Measurements from ENCODE around the gene OR51F2. TPM values are rescaled to one million over a fixed set of nuclear protein-coding genes. Genes with fewer than 3 reads are reported as not detected.
A peak's percentile ranks its signal among the peaks of the same experiment; 100 is the strongest.

OR51F2 gene
- total and polyA plus RNA-seq, 4 donors, result not detected

DNA sequence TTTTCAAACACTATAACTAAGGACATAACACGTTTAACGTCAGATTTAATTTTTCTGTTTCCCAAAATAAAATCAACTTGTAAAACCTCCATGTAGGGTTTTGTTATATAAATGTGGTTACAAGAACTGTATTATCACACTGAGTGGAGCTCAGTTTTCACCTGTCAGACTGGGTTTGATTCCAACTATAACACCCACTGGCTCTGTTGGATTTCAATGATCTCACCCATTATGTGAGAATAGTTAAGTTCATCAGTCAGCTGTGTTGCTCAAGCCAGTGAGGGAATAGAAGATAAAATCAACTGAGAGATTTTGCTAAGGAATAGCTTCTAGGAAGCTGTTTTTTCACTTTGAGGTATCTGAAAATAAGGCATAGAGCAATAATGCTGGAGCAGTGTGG, 11.9 kb upstream of the OR51F2 start:
- H3K4me1 ChIP-seq (ENCODE audit: control insufficient read depth in 5 of 5, insufficient read depth in 5 of 5, low read length in 5 of 5), result no peaks in the 10 kb centered on the region
- DNase-seq (no peak), ATAC-seq (ENCODE audit: insufficient read depth, low FRiP score) (no peak)
- no peak overlapping the region for H3K4me3 ChIP-seq
- H3K27me3 ChIP-seq (ENCODE audit: control insufficient read depth in 3 of 3, insufficient read depth in 3 of 3, low read length in 2 of 3), result no peaks in the 10 kb centered on the region
- H3K9ac ChIP-seq (ENCODE audit: insufficient read depth in 1 of 2, low read length in 2 of 2), result no peak overlapping the region
- H3K36me3 ChIP-seq (ENCODE audit: control insufficient read depth in 4 of 4, insufficient read depth in 4 of 4, low read length in 4 of 4), result no peaks in the 10 kb centered on the region
- no peak overlapping the region for H3K27ac ChIP-seq (ENCODE audit: low read depth in 1 of 2, low read length in 1 of 2)
- H3K9me3 ChIP-seq (ENCODE audit: control insufficient read depth in 4 of 4, insufficient read depth in 3 of 4, low read length in 3 of 4), result no peaks in the 10 kb centered on the region
- TF ChIP-seq, protein P1, sequence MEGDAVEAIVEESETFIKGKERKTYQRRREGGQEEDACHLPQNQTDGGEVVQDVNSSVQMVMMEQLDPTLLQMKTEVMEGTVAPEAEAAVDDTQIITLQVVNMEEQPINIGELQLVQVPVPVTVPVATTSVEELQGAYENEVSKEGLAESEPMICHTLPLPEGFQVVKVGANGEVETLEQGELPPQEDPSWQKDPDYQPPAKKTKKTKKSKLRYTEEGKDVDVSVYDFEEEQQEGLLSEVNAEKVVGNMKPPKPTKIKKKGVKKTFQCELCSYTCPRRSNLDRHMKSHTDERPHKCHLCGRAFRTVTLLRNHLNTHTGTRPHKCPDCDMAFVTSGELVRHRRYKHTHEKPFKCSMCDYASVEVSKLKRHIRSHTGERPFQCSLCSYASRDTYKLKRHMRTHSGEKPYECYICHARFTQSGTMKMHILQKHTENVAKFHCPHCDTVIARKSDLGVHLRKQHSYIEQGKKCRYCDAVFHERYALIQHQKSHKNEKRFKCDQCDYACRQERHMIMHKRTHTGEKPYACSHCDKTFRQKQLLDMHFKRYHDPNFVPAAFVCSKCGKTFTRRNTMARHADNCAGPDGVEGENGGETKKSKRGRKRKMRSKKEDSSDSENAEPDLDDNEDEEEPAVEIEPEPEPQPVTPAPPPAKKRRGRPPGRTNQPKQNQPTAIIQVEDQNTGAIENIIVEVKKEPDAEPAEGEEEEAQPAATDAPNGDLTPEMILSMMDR (IDR thresholded peaks at IDR 0.05; ENCODE audit: control extremely low read depth, extremely low read depth), result no peak
- WGBS, 2 donors, result 89 to 97% methylated on average over 2 of the region's 2 CpGs

DNA sequence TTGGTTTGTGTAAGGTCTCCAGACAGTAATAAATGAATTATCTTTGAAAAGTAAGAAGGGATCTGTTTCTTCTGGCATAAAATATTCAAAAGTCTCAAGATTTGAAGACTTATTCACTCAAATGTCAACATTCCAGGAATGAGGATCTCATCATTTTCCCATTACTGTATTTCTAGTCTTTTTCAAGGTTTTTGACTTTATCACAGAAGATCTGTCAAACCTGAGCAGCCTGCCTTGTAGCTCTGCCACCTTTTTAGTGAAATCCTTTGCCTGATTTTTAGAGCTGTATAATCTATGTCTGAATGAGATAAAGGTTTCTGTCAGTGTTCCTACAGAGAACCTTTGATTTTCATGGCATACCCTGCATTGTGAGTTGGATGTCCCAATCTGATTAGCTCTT, 4.0 kb downstream of the OR51F2 start:
- H3K9me3 ChIP-seq (ENCODE audit: control insufficient read depth in 4 of 4, insufficient read depth in 3 of 4, low read length in 3 of 4), result no peaks in the 10 kb centered on the region
- no peaks in the 10 kb centered on the region for H3K4me1 ChIP-seq (ENCODE audit: control insufficient read depth in 5 of 5, insufficient read depth in 5 of 5, low read length in 5 of 5)
- H3K4me3 ChIP-seq, result no peak overlapping the region
- H3K36me3 ChIP-seq (ENCODE audit: control insufficient read depth in 4 of 4, insufficient read depth in 4 of 4, low read length in 4 of 4), result no peaks in the 10 kb centered on the region
- no peak for DNase-seq
- H3K27me3 ChIP-seq (ENCODE audit: control insufficient read depth in 3 of 3, insufficient read depth in 3 of 3, low read length in 2 of 3), result peaks cover 0 to 22% (median 0%) of the 10 kb centered on the region in 3 donors
- no peak overlapping the region for H3K9ac ChIP-seq (ENCODE audit: insufficient read depth in 1 of 2, low read length in 2 of 2)
- TF ChIP-seq, protein P1 (IDR thresholded peaks at IDR 0.05; ENCODE audit: control extremely low read depth, extremely low read depth), result no peak
- no peak for ATAC-seq (ENCODE audit: insufficient read depth, low FRiP score)
- no peak overlapping the region for H3K27ac ChIP-seq (ENCODE audit: low read depth in 1 of 2, low read length in 1 of 2)

DNA sequence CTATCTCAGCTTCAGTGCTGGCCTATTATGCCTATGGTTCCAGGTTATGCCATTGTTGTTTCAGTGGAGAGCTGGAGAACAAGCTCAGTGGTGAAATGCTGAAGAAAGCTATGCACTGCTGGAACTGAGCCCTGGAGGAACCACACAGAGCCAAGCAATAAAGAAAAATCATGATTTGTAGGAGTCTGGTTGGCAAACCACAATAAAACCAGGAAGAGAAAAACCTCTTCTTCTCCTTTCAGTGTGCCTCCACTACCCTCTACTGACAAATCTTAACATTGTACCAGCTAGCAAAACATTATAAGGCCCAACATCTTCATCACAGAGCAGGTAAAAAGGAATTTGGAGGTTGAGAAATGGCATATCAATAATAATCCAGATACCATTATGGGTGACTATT, 5.3 kb downstream of the OR51F2 start:
- no peak overlapping the region for H3K4me3 ChIP-seq
- DNase-seq (peak in 1 of 3 donors; percentile 7), ATAC-seq (ENCODE audit: insufficient read depth, low FRiP score) (no peak)
- peaks cover 0 to 2% (median 0%) of the 10 kb centered on the region in 4 donors for H3K9me3 ChIP-seq (ENCODE audit: control insufficient read depth in 4 of 4, insufficient read depth in 3 of 4, low read length in 3 of 4)
- TF ChIP-seq, protein P1 (IDR thresholded peaks at IDR 0.05; ENCODE audit: control extremely low read depth, extremely low read depth), result no peak
- no peaks in the 10 kb centered on the region for H3K4me1 ChIP-seq (ENCODE audit: control insufficient read depth in 5 of 5, insufficient read depth in 5 of 5, low read length in 5 of 5)
- no peak overlapping the region for H3K27ac ChIP-seq (ENCODE audit: low read depth in 1 of 2, low read length in 1 of 2)
- no peaks in the 10 kb centered on the region for H3K36me3 ChIP-seq (ENCODE audit: control insufficient read depth in 4 of 4, insufficient read depth in 4 of 4, low read length in 4 of 4)
- no peak overlapping the region for H3K9ac ChIP-seq (ENCODE audit: insufficient read depth in 1 of 2, low read length in 2 of 2)
- peaks cover 0 to 19% (median 0%) of the 10 kb centered on the region in 3 donors for H3K27me3 ChIP-seq (ENCODE audit: control insufficient read depth in 3 of 3, insufficient read depth in 3 of 3, low read length in 2 of 3)

DNA sequence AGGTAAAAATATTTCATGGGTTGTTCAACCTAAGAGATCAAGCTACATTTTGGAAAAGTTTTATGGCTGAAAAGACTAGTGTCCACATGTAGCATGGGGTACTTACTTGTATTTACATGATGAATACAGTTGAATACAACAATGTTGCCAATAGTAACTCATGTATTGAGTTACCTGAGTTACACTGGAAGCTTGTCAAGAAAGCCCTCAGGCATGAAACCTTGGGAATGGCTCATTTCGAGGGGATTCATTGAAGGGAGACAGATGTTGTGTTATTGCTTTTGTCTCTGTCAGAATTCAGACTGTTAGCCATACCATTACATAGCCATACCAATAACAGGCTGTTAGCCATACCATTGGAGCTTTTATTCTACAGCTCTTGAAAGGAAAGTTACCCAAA, 9.2 kb downstream of the OR51F2 start:
- 61 to 75% methylated on average over 1 of the region's 1 CpG for WGBS, 2 donors
- no peak for ATAC-seq (ENCODE audit: insufficient read depth, low FRiP score)
- DNase-seq, result no peak

More for the DNA sequence above, 9.2 kb downstream of the OR51F2 start:
- no peaks in the 10 kb centered on the region for H3K4me1 ChIP-seq (ENCODE audit: control insufficient read depth in 5 of 5, insufficient read depth in 5 of 5, low read length in 5 of 5)
- peaks cover 0 to 2% (median 0%) of the 10 kb centered on the region in 4 donors for H3K9me3 ChIP-seq (ENCODE audit: control insufficient read depth in 4 of 4, insufficient read depth in 3 of 4, low read length in 3 of 4)
- no peak overlapping the region for H3K9ac ChIP-seq (ENCODE audit: insufficient read depth in 1 of 2, low read length in 2 of 2)
- TF ChIP-seq, protein P1 (IDR thresholded peaks at IDR 0.05; ENCODE audit: control extremely low read depth, extremely low read depth), result no peak
- no peaks in the 10 kb centered on the region for H3K36me3 ChIP-seq (ENCODE audit: control insufficient read depth in 4 of 4, insufficient read depth in 4 of 4, low read length in 4 of 4)
- no peak overlapping the region for H3K4me3 ChIP-seq
- no peak overlapping the region for H3K27ac ChIP-seq (ENCODE audit: low read depth in 1 of 2, low read length in 1 of 2)
- peaks cover 0 to 7% (median 0%) of the 10 kb centered on the region in 3 donors for H3K27me3 ChIP-seq (ENCODE audit: control insufficient read depth in 3 of 3, insufficient read depth in 3 of 3, low read length in 2 of 3)

All from lung (tissue), 12 donors.